IMR-90 (cell line): ENCODE measurements around the gene ACKR2. TPM values are rescaled to one million over a fixed set of nuclear protein-coding genes. Genes with fewer than 3 reads are reported as not detected.

ENCODE experiments used
- ATAC-seq: fragments of 200-7000 bp; cut with Tn5 transposase; 2 replicates; pipeline ENCODE4 v1.9.1; 2020; ENCODE audit warnings: low read depth, mild to moderate bottlenecking, moderate library complexity
- BruUV-seq: library from RNA; stranded (reverse); fragments of 400-500 nt; replicated peaks from 2 replicates; lab custom pipeline; 2021; lab: Mats Ljungman, UMichigan
- CTCF ChIA-PET: fragments of 300-600 bp; formaldehyde crosslinking; extraction: SDS; loops from one replicate; lab custom pipeline; 2021; ENCODE audit warnings: antibody characterized with exemption; lab: Yijun Ruan, JAX
- POLR2A ChIA-PET: fragments of 300-600 bp; sonication (Branson Sonifier 250); formaldehyde crosslinking; loops from one replicate; lab custom pipeline; 2022; ENCODE audit warnings: antibody characterized with exemption; ENCODE audit not compliant: unreplicated experiment; lab: Charles Lee
- DNase-seq: peaks from one replicate; pipeline ENCODE4 v3.0.0; 2013
- H2AFZ ChIP-seq: replicated peaks from 2 replicates; pipeline ENCODE3; 2013; ENCODE audit warnings: low read length, mild to moderate bottlenecking; ENCODE audit not compliant: poor library complexity
- H2AK5ac ChIP-seq: 2 replicates; pipeline ENCODE4 v1.6.1; 2013; ENCODE audit warnings: low read depth, low read length, inconsistent platforms
- H2AK9ac ChIP-seq: replicated peaks from 2 replicates; pipeline ENCODE3; 2013; ENCODE audit warnings: mild to moderate bottlenecking, low read depth, low read length, moderate library complexity; ENCODE audit not compliant: poor library complexity
- H2BK120ac ChIP-seq: 2 replicates; pipeline ENCODE4 v1.6.1; 2013; ENCODE audit warnings: low read depth, low read length, inconsistent platforms
- H2BK15ac ChIP-seq: 3 replicates; pipeline ENCODE4 v1.6.1; 2013; ENCODE audit warnings: low read depth, low read length, inconsistent platforms
- H2BK20ac ChIP-seq: 2 replicates; pipeline ENCODE4 v1.6.1; 2013; ENCODE audit warnings: low read depth, mild to moderate bottlenecking, inconsistent platforms, low read length, moderate library complexity
- H2BK5ac ChIP-seq: 2 replicates; pipeline ENCODE4 v1.6.1; 2013; ENCODE audit warnings: mild to moderate bottlenecking, low read depth, low read length, inconsistent platforms; ENCODE audit not compliant: poor library complexity, severe bottlenecking
- H3K14ac ChIP-seq: replicated peaks from 2 replicates; pipeline ENCODE4 v1.6.1; 2013; ENCODE audit warnings: low read depth, low read length, inconsistent platforms
- H3K18ac ChIP-seq: 2 replicates; pipeline ENCODE4 v1.6.1; 2013; ENCODE audit warnings: low read depth, low read length, control low read depth
- H3K23ac ChIP-seq: 2 replicates; pipeline ENCODE4 v1.6.1; 2013; ENCODE audit warnings: low read depth, low read length, inconsistent platforms
- H3K27ac ChIP-seq: 2 replicates; pipeline ENCODE4 v1.5.1; 2013; ENCODE audit warnings: mild to moderate bottlenecking, control low read depth, low read length; ENCODE audit not compliant: insufficient read depth
- H3K27me3 ChIP-seq: 2 replicates; pipeline ENCODE4 v1.6.1; 2013; ENCODE audit warnings: low read length; ENCODE audit not compliant: control insufficient read depth, insufficient read depth
- H3K36me3 ChIP-seq: 2 replicates; pipeline ENCODE4 v1.6.1; 2013; ENCODE audit warnings: low read length, mixed read lengths; ENCODE audit not compliant: control insufficient read depth, insufficient read depth
- H3K4ac ChIP-seq: 2 replicates; pipeline ENCODE4 v1.6.1; 2013; ENCODE audit warnings: low read depth, low read length, inconsistent platforms
- H3K4me1 ChIP-seq: 2 replicates; pipeline ENCODE4 v1.6.1; 2013; ENCODE audit warnings: low read length, mixed read lengths; ENCODE audit not compliant: control insufficient read depth, insufficient read depth
- H3K4me2 ChIP-seq: 2 replicates; pipeline ENCODE4 v1.6.1; 2013; ENCODE audit warnings: low read depth, mild to moderate bottlenecking, control low read depth, low read length, moderate library complexity
- H3K4me3 ChIP-seq: 2 replicates; pipeline ENCODE4 v1.5.1; 2013; ENCODE audit warnings: low read depth, mild to moderate bottlenecking, control low read depth, low read length, moderate library complexity; ENCODE audit not compliant: insufficient read depth
- H3K56ac ChIP-seq: 2 replicates; pipeline ENCODE4 v1.6.1; 2013; ENCODE audit warnings: low read length, inconsistent platforms; ENCODE audit not compliant: insufficient read depth; ENCODE audit errors: extremely low read depth
- H3K79me1 ChIP-seq, 2 experiments: 2 replicates each; pipeline ENCODE4 v1.6.1; 2013; ENCODE audit warnings: low read length in 2 of 2, inconsistent platforms in 1 of 2, low read depth in 1 of 2
- H3K9ac ChIP-seq: 2 replicates; pipeline ENCODE4 v1.6.1; 2013; ENCODE audit warnings: low read depth, low read length, control low read depth
- H3K9me1 ChIP-seq: 2 replicates; pipeline ENCODE4 v1.6.1; 2013; ENCODE audit warnings: low read length, inconsistent platforms; ENCODE audit not compliant: insufficient read depth
- H3K9me3 ChIP-seq: 2 replicates; pipeline ENCODE4 v1.6.1; 2013; ENCODE audit warnings: low read length; ENCODE audit not compliant: control insufficient read depth, insufficient read depth
- H4K20me1 ChIP-seq: 2 replicates; pipeline ENCODE4 v1.6.1; 2013; ENCODE audit warnings: low read length, inconsistent platforms; ENCODE audit not compliant: insufficient read depth
- H4K5ac ChIP-seq: 2 replicates; pipeline ENCODE4 v1.6.1; 2013; ENCODE audit warnings: mild to moderate bottlenecking, low read depth, low read length, control low read depth
- H4K8ac ChIP-seq, 2 experiments: 2 replicates each; pipeline ENCODE4 v1.6.1; 2013; ENCODE audit warnings: low read depth in 2 of 2, low read length in 2 of 2, control low read depth in 1 of 2, inconsistent platforms in 1 of 2
- H4K91ac ChIP-seq: 2 replicates; pipeline ENCODE4 v1.6.1; 2013; ENCODE audit warnings: low read depth, low read length, inconsistent platforms; ENCODE audit not compliant: insufficient read depth
- BHLHE40 ChIP-seq: fragments of 150-350 bp; IDR thresholded peaks from 2 replicates; pipeline ENCODE4 v1.6.1; 2016; ENCODE audit warnings: mild to moderate bottlenecking, low read depth, low read length
- CEBPB ChIP-seq: IDR thresholded peaks from 2 replicates; pipeline ENCODE4 v1.6.1; 2012; ENCODE audit warnings: low read depth, low read length, improper control_type of control experiment
- CHD1 ChIP-seq: IDR thresholded peaks from 2 replicates; pipeline ENCODE4 v1.6.1; 2012; ENCODE audit warnings: low read depth, low read length, improper control_type of control experiment
- CTCF ChIP-seq: conservative IDR thresholded peaks from 2 replicates; pipeline ENCODE4 v1.5.1; 2012; ENCODE audit warnings: mild to moderate bottlenecking, low read depth, low read length, improper control_type of control experiment
- ELK1 ChIP-seq: fragments of 150-350 bp; IDR thresholded peaks from 2 replicates; pipeline ENCODE4 v1.6.1; 2016; ENCODE audit warnings: low read depth, mild to moderate bottlenecking, low read length, moderate library complexity, borderline replicate concordance
- MAFK ChIP-seq: IDR thresholded peaks from 2 replicates; pipeline ENCODE4 v1.6.1; 2012; ENCODE audit warnings: low read depth, low read length, improper control_type of control experiment
- MAZ ChIP-seq: IDR thresholded peaks from 2 replicates; pipeline ENCODE4 v1.6.1; 2012; ENCODE audit warnings: low read depth, mild to moderate bottlenecking, low read length, improper control_type of control experiment, moderate library complexity, borderline replicate concordance
- MXI1 ChIP-seq: IDR thresholded peaks from 2 replicates; pipeline ENCODE4 v1.6.1; 2012; ENCODE audit warnings: low read depth, mild to moderate bottlenecking, low read length, moderate library complexity, borderline replicate concordance
- POLR2A ChIP-seq: IDR thresholded peaks from 2 replicates; pipeline ENCODE4 v1.6.1; 2012; ENCODE audit warnings: mild to moderate bottlenecking, low read depth, low read length
- RCOR1 ChIP-seq: IDR thresholded peaks from 2 replicates; pipeline ENCODE4 v1.6.1; 2012; ENCODE audit warnings: mild to moderate bottlenecking, low read length, improper control_type of control experiment; ENCODE audit not compliant: insufficient replicate concordance
- RFX5 ChIP-seq: IDR thresholded peaks from 2 replicates; pipeline ENCODE4 v1.8.0; 2012; ENCODE audit warnings: low read depth, mild to moderate bottlenecking, low read length, moderate library complexity
- SMC3 ChIP-seq: fragments of 150-350 bp; IDR thresholded peaks from 2 replicates; pipeline ENCODE4 v1.6.1; 2016; ENCODE audit warnings: low read depth, mild to moderate bottlenecking, antibody characterized with exemption, low read length, moderate library complexity
- WGBS, 2 experiments: methylation state at CpG; one replicate each; pipeline versions ENCODE4 v1.1.5 to v1.1.7; 2013; ENCODE audit warnings: missing lambda C conversion rate in 2 of 2; ENCODE audit not compliant: insufficient read length in 1 of 2; ENCODE audit errors: extremely low coverage in 2 of 2; 5-methylcytosine and 5-hydroxymethylcytosine counted together
- dilution Hi-C: fragments of 300-500 bp; cut with HindIII; formaldehyde crosslinking; loops from one replicate; pipeline ENCODE4 v1.14.3; 2018; ENCODE audit warnings: low sequenced_read_pairs; ENCODE audit not compliant: unreplicated experiment
- in situ Hi-C: fragments of 300-500 bp; cut with MboI; formaldehyde crosslinking; loops from 3 replicates; pipeline ENCODE4 v1.14.3; 2019; ENCODE audit warnings: low sequenced_read_pairs, inconsistent platforms, mixed read lengths
- intact Hi-C: fragments of 100-400 bp; cut with micrococcal nuclease; formaldehyde crosslinking; loops from 2 replicates; pipeline ENCODE4 v1.10.0; 2022
- polyA plus RNA-seq, 3 experiments: library from polyadenylated mRNA; depleted of rRNA; stranded (reverse); fragments of >200 nt; gene quantifications; 2 replicates each; pipeline ENCODE4 v1.2.3, GENCODE V29; 2012; ENCODE audit warnings: low replicate concordance in 1 of 3
- total RNA-seq: library from RNA; depleted of rRNA; stranded (reverse); fragments of >200 nt; gene quantifications from 2 replicates; pipeline ENCODE4 v1.2.3, GENCODE V29; 2012

Gene ACKR2
- total and polyA plus RNA-seq, 2 of the 4 experiments (the other 2 are of a cell fraction): 0.10 TPM; not detected in 1

GRCh38 chr3:42827654-42828053 lies 18.4 kb downstream of the ACKR2 start:
- no peak overlapping the region for H2AK9ac ChIP-seq
- no peaks in the 10 kb centered on the region for H3K9me3 ChIP-seq
- in situ Hi-C loops (no loop called here), intact Hi-C loops (no loop called here), dilution Hi-C loops (no loop called here)
- no peak overlapping the region for H3K4me3 ChIP-seq
- H3K4me1 ChIP-seq: peaks cover 5% of the 10 kb centered on the region
- no peak overlapping the region for H2BK5ac ChIP-seq
- no peak overlapping the region for H3K14ac ChIP-seq
- H2BK120ac ChIP-seq: no peak overlapping the region
- H3K23ac ChIP-seq: no peak overlapping the region
- H3K79me1 ChIP-seq: no peaks in the 10 kb centered on the region
- no peak overlapping the region for H3K4ac ChIP-seq
- no peak overlapping the region for H3K9ac ChIP-seq
- no peaks in the 10 kb centered on the region for H4K20me1 ChIP-seq
- no peak overlapping the region for H2BK15ac ChIP-seq
- no peak overlapping the region for H3K18ac ChIP-seq
- no peak overlapping the region for H3K4me2 ChIP-seq
- CTCF ChIA-PET: no interaction called here
- peaks cover 4% of the 10 kb centered on the region; the same call in 1 of the 2 replicates for H3K9me1 ChIP-seq
- H2BK20ac ChIP-seq: no peak overlapping the region
- ATAC-seq (no peak), DNase-seq (no peak)
- no peak overlapping the region for H4K5ac ChIP-seq
- no TSS peak for BruUV-seq
- H4K91ac ChIP-seq: no peak overlapping the region
- H2AFZ ChIP-seq: no peak overlapping the region
- peaks cover 12% of the 10 kb centered on the region for H3K27me3 ChIP-seq
- TF ChIP-seq MAZ (no peak), CEBPB (no peak), MAFK (no peak), CHD1 (no peak), RCOR1 (no peak), SMC3 (no peak), RFX5 (no peak), MXI1 (no peak), CTCF (no peak), POLR2A (no peak), BHLHE40 (no peak), ELK1 (no peak)
- H3K27ac ChIP-seq: no peak overlapping the region
- POLR2A ChIA-PET: no interaction called here
- H3K36me3 ChIP-seq: no peaks in the 10 kb centered on the region
- H4K8ac ChIP-seq: no peak overlapping the region
- H2AK5ac ChIP-seq: no peak overlapping the region
- WGBS, 2 experiments: no CpG with 5 or more reads among the region's 4 CpGs
- H3K56ac ChIP-seq: no peak overlapping the region
